Activated CD8-positive, alpha-beta memory T cell treated with anti-CD3 and anti-CD28 coated beads for 36 hours (primary cell): ENCODE results near the gene DHRS13. TPM values are rescaled to one million over a fixed set of nuclear protein-coding genes. Genes with fewer than 3 reads are reported as not detected.

Experiments used
- CTCF ChIA-PET: fragments of 350-600 bp; sonication (Branson Sonifier 250); formaldehyde crosslinking; loops from one replicate; lab custom pipeline; 2021; ENCODE audit warnings: antibody characterized with exemption; lab: Charles Lee
- POLR2A ChIA-PET: fragments of 350-600 bp; sonication (Branson Sonifier 250); formaldehyde crosslinking; loops from one replicate; lab custom pipeline; 2021; ENCODE audit warnings: antibody characterized with exemption; lab: Charles Lee
- total RNA-seq, 2 experiments: library from RNA; stranded (reverse); gene quantifications; one replicate each; pipeline ENCODE4 v1.2.3, GENCODE V29; 2021

The DHRS13 gene
- total RNA-seq = 10 to 100 TPM; 33.6 to 34.3 TPM

- ChIA-PET POLR2A (interaction anchor here (1.5 to 2.7 kb wide), 2 partner anchors 10 to 176 kb away, joined by 3 to 11 read pairs; partner anchors contain the start of gene TLCD1), CTCF (interaction anchor here (0.6 to 2.9 kb wide), 22 partner anchors 10 to 176 kb away, joined by 3 to 18 read pairs (median 4); no protein-coding TSS in a partner anchor)
These were observed at the start of gene DHRS13 for GRCh38 chr17:28902819-28903545. Gene DHRS13, minus strand, starts transcription at chr17:28903079. Its CDS starts 135 bp downstream, at chr17:28902944.

DNA sequence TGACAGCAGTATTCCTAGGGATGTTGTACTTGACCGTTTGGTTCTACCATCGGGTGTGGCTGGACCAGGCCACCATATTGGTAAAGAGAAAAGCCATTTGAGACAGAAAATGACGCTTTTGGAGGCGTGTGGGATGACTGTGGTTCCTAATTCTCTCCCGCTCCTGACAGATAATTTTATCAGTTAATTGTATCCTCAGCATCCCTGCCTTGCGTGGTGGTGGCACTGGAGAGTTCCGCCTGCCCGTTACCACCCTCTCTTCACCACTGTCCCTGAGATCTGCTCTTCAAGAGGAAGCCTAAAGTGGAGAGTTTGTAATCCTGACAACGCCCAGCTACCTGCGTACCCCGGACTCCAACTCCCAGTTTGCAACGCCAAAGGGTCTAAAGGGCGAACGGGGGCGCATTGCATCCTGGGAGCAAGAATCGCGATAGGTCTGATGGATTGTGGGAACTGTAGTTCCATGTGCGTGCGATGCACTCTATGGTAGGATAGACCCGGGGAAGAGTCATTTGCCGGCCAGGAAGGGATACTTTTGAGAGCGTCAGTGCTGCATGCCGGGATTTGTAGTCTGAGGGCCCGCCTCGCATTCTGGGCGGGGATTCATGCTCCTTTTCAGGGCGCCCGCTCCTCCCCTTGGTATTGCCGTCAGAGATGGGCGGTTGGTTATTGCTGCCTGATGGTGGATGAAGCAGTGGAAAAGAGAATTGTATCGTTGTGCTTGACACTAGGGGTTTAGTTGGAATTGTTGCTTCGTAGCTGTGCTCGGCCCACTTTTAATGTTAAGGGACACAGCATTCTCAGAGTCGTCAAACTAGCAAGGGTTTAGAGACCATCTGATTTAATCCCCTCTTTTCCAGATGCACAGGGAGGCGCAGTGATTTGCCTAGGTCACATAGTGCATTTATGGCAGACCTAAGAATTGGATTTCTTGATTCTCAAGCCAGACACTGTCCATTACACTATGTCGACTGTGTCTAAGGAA, 49.4 kb upstream of the DHRS13 start:
- ChIA-PET POLR2A (interaction anchor here (0.5 to 1.2 kb wide), 8 partner anchors 11 to 353 kb away, joined by 3 to 12 read pairs (median 4); partner anchors contain the start of genes PROCA1 and RPL23A), CTCF (interaction anchor here (0.7 to 6.2 kb wide), 16 partner anchors 13 to 224 kb away, joined by 3 to 53 read pairs (median 5); partner anchors contain the start of genes FLOT2, NEK8 and TLCD1)

- ChIA-PET CTCF (interaction anchor here (0.7 to 6.2 kb wide), 4 partner anchors 29 to 224 kb away, joined by 3 to 53 read pairs (median 4); partner anchors contain the start of genes FLOT2, NEK8 and TLCD1), POLR2A (interaction anchor here (0.5 to 1.2 kb wide), 8 partner anchors 10 to 352 kb away, joined by 3 to 12 read pairs (median 4); partner anchors contain the start of genes PROCA1 and RPL23A)
These were observed 48.6 kb upstream of the DHRS13 start, which contains the start of gene PHF12 for GRCh38 chr17:28951428-28951990. Gene PHF12, minus strand, starts transcription at chr17:28951518. Its CDS starts 558 bp downstream, at chr17:28950960.

- CTCF ChIA-PET = interaction anchor here (0.6 to 6.2 kb wide), 7 partner anchors 30 to 356 kb away, joined by 3 to 53 read pairs (median 5); partner anchors contain the start of genes FLOT2, NEK8 and TLCD1
- POLR2A ChIA-PET = interaction anchor here (1.0 to 2.6 kb wide), 7 partner anchors 24 to 231 kb away, joined by 3 to 12 read pairs (median 4); partner anchors contain the start of genes RPL23A and TLCD1
These were observed 48.0 kb upstream of the DHRS13 start for GRCh38 chr17:28950752-28951427.

- ChIA-PET CTCF (interaction anchor here (0.6 to 6.2 kb wide), 16 partner anchors 11 to 355 kb away, joined by 3 to 53 read pairs (median 4); partner anchors contain the start of genes FLOT2, NEK8 and TLCD1), POLR2A (interaction anchor here (1.0 to 2.6 kb wide), 5 partner anchors 10 to 231 kb away, joined by 3 to 8 read pairs (median 4); partner anchors contain the start of genes RPL23A and TLCD1)
These were observed 47.3 kb upstream of the DHRS13 start for GRCh38 chr17:28950017-28950751.

GRCh38 chr17:28949185-28950016, 46.5 kb upstream of the DHRS13 start:
- POLR2A ChIA-PET = interaction anchor here (0.7 to 2.6 kb wide), 7 partner anchors 10 to 230 kb away, joined by 3 to 8 read pairs (median 4); partner anchors contain the start of genes RPL23A and TLCD1
- CTCF ChIA-PET = interaction anchor here (0.6 to 6.2 kb wide), 19 partner anchors 8 to 230 kb away, joined by 3 to 53 read pairs (median 3); partner anchors contain the start of genes FLOT2, NEK8 and TLCD1

DNA sequence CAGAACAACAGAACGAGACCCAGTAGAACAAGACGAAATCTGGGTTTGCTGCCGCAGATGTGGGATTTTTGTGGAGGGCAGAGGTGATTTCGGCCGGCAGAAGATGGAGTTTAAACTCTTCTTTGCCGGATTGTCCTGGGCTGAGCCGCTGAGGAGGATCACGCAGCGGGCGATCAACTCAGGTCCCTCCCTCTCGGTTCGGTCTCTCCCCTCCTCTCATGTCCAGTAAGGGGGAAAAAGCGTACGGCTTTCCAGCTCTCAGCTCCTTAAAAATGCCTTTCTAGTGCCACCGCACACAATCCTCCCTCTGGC, 46.0 kb upstream of the DHRS13 start:
- CTCF ChIA-PET = interaction anchor here (0.7 to 6.2 kb wide), 11 partner anchors 8 to 230 kb away, joined by 3 to 53 read pairs (median 3); partner anchors contain the start of genes FLOT2, NEK8 and TLCD1
- POLR2A ChIA-PET = interaction anchor here (1.4 to 2.6 kb wide), 3 partner anchors 9 to 22 kb away, joined by 3 to 8 read pairs (median 4); no protein-coding TSS in a partner anchor

- ChIA-PET CTCF (interaction anchor here (1.2 to 6.2 kb wide), 4 partner anchors 19 to 220 kb away, joined by 3 to 53 read pairs (median 5); partner anchors contain the start of genes FLOT2, NEK8 and TLCD1), POLR2A (interaction anchor here (1.4 to 2.6 kb wide), 3 partner anchors 9 to 21 kb away, joined by 3 to 8 read pairs (median 4); no protein-coding TSS in a partner anchor)
These were observed 45.5 kb upstream of the DHRS13 start for GRCh38 chr17:28948342-28948741.

DNA sequence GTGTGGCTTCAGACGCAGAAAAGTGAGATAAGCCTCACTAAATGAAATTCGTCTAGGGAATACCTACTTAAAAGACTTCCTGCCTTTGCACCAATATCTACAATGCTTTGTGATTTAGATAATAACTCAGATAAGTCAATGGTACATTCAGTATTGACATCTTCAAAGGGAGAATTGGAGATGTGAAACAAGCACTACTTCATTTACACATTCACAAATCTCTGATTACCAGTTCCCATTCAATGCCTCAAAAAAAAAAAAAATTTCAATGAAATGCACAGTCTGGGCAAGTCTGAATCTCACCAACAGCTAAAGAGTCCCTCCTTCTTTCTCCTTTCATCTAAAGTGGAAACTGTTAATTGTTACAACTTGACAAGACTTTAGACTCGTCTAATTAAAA, 44.8 kb upstream of the DHRS13 start:
- CTCF ChIA-PET = interaction anchor here (2.2 to 6.2 kb wide), 2 partner anchors 19 to 220 kb away, joined by 7 to 53 read pairs; partner anchors contain the start of genes NEK8 and TLCD1
- POLR2A ChIA-PET = no interaction called here

DNA sequence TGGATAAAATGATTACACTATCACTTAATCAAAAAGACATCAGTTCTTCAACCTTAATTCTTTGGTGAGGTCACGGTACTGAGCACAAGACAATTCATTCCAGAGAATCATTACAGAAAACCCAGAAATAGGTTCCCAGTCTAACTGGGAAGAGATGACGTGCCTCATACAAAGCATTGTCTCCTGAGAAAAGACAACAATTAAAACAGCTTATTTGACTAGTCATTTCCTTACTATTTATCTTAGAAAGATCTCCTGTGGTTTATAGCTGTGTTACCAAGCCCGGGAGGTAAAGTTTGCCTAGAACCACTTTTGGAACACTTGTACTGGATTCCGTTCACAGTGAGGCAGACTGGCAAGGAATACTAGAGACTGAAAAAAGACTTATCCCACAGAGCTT, 43.4 kb upstream of the DHRS13 start:
- POLR2A ChIA-PET = interaction anchor here (0.6 kb wide), 1 partner anchor 23 kb away, joined by 10 read pairs; no protein-coding TSS in a partner anchor
- CTCF ChIA-PET = interaction anchor here (1.5 to 2.3 kb wide), 3 partner anchors 17 to 219 kb away, joined by 4 to 8 read pairs (median 7); partner anchors contain the start of gene TLCD1

GRCh38 chr17:28944862-28945741, 42.2 kb upstream of the DHRS13 start:
- ChIA-PET CTCF (interaction anchor here (0.9 to 2.3 kb wide), 6 partner anchors 23 to 218 kb away, joined by 3 to 8 read pairs (median 4); partner anchors contain the start of genes TLCD1 and TRAF4), POLR2A (interaction anchor here (1.0 kb wide), 1 partner anchor 224 kb away, joined by 5 read pairs; no protein-coding TSS in a partner anchor)

GRCh38 chr17:28944343-28944742, 41.5 kb upstream of the DHRS13 start:
- ChIA-PET CTCF (interaction anchor here (1.0 to 2.3 kb wide), 2 partner anchors 22 to 217 kb away, joined by 3 to 8 read pairs; partner anchors contain the start of gene TLCD1), POLR2A (interaction anchor here (1.0 kb wide), 1 partner anchor 223 kb away, joined by 5 read pairs; no protein-coding TSS in a partner anchor)

DNA sequence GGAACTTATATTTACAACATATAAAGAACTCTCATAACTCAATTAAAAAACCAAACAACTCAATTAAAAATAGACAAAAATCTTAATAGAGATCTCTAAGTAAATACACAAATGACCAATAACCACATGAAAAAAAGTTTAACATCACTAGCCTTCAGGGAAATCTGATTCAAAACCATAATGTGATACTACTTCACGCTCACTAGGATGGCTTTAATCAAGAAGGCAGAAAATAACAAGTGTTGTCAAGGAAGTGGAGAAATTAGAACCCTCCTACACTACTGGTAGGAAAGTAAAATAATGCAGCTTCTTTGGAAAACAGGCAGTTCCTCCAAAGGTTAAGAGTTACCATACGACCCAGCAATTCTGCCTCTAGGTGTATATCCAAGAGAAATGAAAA, 40.0 kb upstream of the DHRS13 start:
- ChIA-PET POLR2A (interaction anchor here (0.6 kb wide), 1 partner anchor 108 kb away, joined by 6 read pairs; no protein-coding TSS in a partner anchor), CTCF (interaction anchor here (0.7 kb wide), 1 partner anchor 27 kb away, joined by 3 read pairs; no protein-coding TSS in a partner anchor)

DNA sequence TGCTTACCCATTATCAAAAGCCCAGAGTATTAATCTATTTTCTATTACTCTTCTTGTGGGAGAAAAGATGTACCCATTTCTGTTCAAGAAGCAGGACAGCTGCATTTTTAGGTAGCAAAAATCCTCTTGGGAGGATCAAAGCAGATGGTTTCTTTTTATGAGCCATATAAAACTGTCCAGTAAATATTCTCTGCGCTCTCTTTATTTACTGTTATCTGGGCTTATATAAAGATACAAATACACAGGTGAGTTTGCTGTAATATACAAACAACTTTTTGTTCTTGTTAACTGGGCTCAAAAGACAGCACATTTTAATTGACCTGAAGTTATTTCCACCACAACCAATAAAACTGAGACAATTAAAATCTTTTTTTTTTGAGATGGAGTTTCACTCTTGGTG, 38.4 kb upstream of the DHRS13 start:
- ChIA-PET CTCF (interaction anchor here (0.7 kb wide), 1 partner anchor 8 kb away, joined by 3 read pairs; no protein-coding TSS in a partner anchor), POLR2A (interaction anchor here (0.6 kb wide), 1 partner anchor 10 kb away, joined by 3 read pairs; the partner anchor contains the start of gene PHF12)
